NOMO-1 treated with dmso at 0.1 percent for 144 hours (cell line): ENCODE results near the gene TEKTIP1.
A peak's percentile ranks its signal among the peaks of the same experiment; 100 is the strongest.
"Not testable (repeated sequence)": the region's sequence is repeated elsewhere in the genome, so short reads cannot be mapped to it uniquely, and the experiment has no call there.

ENCODE experiments used
- DNase-seq: peaks from one replicate; lab custom pipeline; 2025; ENCODE audit not compliant: unreplicated experiment; lab: John Stamatoyannopoulos, UW

The TEKTIP1 gene

DNA sequence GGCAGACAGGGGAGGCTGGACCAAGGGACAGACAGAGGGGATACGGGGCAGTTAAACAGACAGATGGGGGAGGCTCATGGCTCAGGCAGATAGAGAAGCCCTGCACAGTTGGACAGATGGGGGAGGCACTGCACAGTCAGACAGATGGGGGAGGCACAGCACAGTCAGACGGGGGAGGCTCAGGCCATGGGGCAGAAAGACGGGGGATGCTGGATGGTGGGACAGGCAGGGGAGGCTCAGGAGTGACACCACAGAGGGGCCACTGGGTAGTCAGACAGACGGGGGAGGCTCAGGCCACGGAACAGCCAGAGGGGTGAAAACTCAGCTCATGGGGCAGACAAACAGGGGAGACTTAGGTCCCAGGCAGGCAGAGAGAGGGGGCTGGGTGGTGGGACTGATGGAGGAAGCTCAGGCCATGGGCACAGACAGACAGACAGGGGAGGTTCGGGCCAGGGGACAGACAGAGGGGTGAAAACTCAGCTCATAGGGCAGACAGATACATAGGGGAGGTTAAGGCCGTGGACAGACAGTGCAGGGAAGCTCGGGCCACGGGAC, 17.5 kb downstream of the TEKTIP1 start:
- no peak for DNase-seq

DNA sequence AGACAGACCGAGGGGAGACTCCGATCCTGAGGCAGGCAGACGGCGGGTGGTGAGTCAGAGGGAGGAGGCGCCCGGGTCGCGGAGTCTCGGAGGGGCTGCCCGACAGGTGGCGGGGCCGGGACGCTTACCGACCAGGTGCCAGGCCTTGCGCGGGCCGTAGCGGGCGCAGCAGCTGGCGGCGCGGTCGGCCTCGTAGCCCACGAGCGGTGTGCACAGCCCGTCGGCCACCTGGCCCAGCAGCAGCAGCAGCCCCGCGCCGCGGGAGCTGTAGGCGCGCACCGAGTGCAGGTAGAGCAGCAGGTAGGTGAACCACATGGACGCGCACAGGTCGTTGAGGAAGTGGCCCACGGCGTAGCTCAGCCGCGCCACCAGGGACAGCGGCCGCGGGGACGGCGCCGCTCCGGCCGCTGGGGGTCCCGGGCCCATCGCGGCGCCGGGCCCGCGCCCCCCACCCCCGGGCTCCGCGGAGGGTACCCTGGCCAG, 18.0 kb downstream of the TEKTIP1 start:
- no peak for DNase-seq

DNA sequence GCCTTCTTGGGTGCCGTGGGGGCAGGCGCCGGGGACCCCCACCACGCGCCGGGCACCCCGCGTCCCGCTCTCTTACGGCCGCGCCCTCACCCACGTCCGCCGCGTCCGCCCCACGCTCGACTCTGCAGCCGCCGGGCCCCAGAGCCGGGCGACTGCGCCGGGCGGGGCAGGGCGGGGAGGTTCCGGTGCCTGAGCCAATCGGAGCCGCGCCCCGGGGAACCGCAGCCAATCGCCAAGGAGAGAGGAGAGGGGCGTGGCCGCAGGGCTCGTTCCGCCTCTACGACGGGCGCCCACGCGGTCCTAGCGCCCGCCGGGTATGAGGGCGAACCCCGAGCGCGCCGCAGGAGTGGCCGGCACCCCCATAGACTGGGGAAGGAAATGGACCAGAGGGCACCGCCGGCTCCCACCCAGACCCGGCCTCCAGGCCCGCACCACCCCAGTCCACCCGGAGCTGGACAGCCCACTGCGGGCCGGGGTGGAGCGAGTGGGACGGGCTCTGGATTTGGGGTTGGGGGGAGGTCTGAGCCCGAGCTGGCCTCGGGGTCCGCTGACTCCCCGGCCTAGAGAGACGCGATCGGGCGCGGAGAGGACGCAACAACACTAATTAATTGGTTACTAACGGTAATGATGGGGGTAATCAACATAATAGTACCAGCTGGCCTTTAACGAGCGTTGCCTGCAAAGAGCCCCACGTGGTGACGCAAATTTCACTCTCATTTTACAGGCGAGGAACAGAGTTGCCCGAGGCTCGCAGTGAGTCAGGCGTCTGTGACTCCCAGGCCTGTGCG, 18.7 kb downstream of the TEKTIP1 start, which contains the start of gene MFSD12:
MFSD12 (minus strand) TSS at position 126 of the 788 bp plus-strand sequence. CDS start 183 bp downstream, outside the sequence.
- DNase-seq: peak; percentile 92

GRCh38 chr19:3563709-3564524, 24.9 kb downstream of the TEKTIP1 start:
- no peak for DNase-seq

DNA sequence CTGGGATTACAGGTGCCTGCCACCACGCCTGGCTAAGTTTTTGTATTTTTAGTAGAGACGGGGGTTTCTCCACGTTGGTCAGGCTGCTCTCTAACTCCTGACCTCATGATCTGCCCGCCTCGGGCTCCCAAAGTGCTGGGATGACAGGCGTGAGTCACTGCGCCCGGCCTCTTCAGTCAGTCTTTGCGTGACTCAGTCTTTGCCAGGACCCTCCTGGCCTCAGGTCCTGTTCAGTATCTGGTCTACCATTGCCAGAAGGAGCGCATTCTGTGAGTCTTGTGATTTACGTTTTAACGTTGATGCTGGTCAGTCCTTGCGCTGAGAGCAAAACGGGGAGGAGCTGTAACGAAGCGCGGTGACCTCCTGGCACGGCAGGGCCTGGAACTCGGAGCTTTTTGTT, 26.2 kb downstream of the TEKTIP1 start:
- DNase-seq: no peak

- DNase-seq: not testable (repeated sequence)
These were observed 31.1 kb downstream of the TEKTIP1 start for GRCh38 chr19:3570042-3570441.

DNA sequence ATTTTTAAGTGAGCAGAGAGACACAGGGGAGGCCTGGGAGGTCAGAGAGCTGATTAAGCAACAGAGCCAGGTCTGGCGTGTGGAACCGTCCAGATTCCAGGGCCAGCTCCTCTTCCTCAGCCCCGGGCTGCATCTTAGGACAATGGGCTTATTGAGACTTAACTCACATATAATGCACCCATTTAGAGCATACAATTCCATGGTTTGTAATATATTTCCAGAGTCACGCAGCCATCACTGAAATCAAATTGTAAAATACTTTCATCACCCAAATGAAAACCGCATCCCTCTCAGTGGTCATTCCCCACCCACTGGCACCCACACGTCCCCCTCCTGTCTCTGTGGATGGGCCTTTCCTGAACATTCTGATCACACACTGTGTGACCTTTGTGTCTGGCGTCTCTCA, 31.6 kb downstream of the TEKTIP1 start:
- DNase-seq: no peak

DNA sequence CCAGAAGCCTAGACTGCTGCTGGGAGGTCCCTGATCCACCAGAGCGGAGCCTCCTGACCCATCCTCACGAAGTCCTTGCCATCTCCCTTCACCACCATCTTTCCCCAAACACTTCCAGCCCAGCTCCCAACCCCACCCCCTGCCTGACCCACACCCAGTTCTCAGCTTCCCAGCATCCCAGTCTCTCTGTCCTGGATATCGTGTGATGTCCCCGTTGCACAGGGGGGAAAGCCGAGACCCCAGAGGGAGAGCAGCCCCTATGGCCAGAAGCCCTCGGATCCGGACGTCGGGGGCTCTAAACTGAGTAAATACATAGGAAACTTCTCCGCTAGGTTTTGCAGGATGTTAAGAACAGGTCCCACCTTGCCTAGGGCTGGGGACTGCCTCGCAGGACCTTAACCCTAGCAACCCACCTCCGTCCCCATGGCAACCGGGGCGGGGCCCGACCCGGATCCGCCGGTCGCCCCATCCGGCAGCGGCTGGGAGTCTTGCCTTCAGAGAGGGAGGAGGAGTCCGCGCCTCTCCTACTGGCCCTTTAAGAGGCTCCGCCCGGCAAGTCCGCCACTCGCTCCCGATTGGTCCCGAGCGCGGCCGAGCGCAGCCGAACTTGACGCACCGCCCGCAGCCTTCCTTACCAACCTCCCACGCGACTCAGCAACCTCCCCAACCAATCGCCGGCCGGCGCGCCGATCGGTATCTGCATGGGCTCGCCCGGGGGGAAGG, 33.3 kb downstream of the TEKTIP1 start:
- DNase-seq: peak; percentile 99

DNA sequence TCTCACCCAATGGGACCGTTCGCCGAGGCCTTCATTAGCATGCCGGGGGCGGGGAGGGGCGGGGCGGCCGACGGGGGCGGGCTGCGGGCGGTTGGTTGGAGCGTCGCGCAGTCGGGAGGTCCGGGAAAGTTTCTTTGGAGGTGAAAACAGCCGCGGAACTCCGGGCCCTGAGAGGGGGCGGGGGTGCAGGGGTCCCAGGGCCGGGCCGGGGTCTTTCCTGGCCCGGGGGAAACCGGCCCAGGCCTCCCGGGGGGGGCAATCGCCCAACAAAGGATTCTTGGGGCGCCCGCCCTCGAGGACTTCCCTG, 33.8 kb downstream of the TEKTIP1 start, which contains the start of gene HMG20B:
HMG20B (plus strand) TSS at position 90 of the 307 bp plus-strand sequence. CDS start 366 bp downstream, outside the sequence.
- no peak for DNase-seq

DNA sequence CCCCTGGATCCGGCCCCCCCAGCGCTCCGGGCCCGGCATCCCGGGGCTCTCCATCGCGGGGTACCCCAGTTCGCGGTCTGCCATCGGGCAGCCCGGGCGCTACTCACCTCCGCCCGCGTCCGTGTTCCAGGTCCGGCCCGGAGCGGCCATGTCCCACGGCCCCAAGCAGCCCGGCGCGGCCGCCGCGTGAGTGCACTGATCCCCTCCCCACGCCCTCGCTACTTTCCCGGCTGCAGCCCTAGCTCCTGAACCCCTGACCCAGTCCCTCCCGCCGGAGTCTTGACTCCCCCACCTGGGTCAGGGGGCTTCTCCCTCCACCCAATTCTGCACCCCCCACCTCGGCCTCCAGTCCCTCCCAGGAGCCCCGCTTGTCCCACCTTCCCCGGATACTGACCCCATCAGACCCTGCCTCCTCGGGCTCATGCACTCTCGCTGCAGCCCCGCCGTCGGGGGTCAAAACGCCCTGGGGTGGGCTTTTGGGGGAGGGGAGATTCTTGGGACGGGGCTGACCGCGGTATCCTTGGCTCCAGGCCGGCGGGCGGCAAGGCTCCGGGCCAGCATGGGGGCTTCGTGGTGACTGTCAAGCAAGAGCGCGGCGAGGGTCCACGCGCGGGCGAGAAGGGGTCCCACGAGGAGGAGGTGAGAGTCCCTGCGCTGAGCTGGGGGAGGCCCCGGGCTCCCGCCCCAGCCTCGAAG, 34.3 kb downstream of the TEKTIP1 start:
- no peak for DNase-seq

DNA sequence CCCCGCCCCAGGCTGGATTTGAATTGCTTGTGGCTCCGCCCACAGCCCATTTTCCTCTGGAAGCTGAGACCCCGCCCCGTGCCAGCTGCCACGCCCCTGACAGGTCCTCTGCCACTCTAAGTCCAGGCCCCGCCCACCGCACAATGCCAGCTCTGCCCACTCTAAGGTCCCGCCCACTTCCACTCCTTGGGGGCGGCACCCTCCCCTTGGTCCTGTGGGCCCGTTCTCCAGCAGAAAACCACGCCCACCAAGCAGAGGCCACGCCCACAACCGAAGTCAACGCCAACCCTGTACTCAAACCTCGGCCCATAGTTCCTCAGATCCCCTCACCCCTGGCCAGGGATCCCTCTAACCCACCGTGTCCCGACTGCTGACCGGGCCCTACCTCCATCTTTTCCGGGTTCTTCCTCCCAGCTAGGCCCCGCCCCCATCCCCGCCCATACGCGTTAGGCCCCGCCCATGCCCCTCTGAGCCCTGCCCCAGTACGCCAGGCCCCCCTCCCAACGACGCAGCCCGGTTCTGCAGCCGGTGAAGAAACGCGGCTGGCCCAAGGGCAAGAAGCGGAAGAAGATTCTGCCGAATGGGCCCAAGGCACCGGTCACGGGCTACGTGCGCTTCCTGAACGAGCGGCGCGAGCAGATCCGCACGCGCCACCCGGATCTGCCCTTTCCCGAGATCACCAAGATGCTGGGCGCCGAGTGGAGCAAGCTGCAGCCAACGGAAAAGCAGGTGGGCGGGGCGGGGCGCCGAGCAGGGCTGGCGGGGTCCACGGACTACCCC, 35.1 kb downstream of the TEKTIP1 start:
- peak; percentile 88 for DNase-seq

DNA sequence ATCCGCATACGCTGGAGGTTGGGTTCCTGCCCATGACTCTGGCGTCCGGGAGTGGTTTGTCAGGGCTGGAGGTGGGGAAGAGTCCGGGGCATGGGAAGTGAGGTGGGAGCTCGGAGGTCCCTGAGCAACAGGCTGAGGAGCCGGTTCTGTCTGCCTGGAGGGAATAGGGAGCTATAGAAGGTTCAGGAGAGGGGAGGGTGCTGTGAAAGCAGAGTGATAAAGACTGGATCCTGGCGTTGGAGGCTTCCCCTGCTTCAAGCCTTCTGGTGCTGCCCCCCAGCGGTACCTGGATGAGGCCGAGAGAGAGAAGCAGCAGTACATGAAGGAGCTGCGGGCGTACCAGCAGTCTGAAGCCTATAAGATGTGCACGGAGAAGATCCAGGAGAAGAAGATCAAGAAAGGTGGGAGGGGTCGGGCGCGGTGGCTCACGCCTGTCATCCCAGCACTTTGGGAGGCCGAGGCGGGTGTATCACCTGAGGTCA, 36.3 kb downstream of the TEKTIP1 start:
- no peak for DNase-seq

DNA sequence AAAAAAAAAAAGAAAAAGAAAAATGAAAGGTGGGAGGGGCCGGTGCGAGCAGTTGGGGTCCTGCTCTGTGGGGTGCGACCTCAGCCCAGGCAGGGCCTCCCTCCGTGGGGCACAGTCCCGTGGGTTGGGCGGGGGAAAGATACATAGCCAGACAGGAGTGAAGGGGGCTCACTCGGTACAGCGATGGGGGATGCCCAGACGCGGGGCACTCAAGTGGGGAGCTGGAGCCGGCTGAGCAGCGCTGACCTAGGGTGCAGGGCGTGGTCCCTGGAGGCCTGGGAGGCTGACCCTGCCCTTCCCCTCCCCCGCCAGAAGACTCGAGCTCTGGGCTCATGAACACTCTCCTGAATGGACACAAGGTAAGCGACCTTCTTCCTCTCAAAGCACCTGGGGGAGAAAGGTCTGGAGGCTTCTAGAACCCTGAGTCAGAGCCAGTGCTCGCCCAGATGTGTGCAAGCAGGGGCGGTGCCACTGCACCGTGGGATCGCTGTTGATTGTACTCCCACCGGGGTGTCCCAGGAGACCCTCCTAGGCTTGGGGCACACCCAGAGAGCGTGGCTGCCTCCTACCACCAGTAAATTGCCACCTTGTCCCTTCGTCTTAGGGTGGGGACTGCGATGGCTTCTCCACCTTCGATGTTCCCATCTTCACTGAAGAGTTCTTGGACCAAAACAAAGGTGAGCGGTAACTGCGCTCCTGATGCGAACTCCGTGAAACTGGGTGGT, 37.1 kb downstream of the TEKTIP1 start:
- no peak for DNase-seq

- no peak for DNase-seq
These were observed 37.9 kb downstream of the TEKTIP1 start for GRCh38 chr19:3576696-3577443.

DNA sequence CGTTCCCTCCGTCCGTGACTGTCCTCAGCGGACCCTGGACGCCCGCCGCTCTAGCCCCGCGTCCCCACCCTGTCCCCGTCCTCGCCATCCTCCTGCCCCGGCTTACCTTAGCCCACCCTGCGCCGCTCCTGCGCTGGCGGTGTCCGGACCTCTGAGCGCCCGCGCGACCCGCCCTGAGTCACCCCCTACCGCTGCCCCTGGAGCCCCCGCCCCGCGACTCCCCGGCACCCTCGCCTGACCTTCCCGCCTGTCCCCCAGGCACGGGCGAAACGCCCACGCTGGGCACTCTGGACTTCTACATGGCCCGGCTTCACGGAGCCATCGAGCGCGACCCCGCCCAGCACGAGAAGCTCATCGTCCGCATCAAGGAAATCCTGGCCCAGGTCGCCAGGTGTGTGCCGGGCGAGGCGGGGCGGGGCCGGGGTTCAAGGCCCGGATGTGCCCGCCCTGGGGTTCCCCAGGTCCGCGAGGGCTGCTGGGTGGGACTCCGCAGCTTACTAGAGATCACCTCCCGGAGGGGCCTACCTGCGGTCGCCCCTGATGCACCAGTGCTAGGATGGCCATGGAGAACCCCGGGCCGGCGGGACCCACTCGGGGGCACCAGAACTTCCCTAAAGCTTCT, 38.9 kb downstream of the TEKTIP1 start:
- no peak for DNase-seq

- no peak for DNase-seq
These were observed 39.4 kb downstream of the TEKTIP1 start for GRCh38 chr19:3578390-3578789.

DNA sequence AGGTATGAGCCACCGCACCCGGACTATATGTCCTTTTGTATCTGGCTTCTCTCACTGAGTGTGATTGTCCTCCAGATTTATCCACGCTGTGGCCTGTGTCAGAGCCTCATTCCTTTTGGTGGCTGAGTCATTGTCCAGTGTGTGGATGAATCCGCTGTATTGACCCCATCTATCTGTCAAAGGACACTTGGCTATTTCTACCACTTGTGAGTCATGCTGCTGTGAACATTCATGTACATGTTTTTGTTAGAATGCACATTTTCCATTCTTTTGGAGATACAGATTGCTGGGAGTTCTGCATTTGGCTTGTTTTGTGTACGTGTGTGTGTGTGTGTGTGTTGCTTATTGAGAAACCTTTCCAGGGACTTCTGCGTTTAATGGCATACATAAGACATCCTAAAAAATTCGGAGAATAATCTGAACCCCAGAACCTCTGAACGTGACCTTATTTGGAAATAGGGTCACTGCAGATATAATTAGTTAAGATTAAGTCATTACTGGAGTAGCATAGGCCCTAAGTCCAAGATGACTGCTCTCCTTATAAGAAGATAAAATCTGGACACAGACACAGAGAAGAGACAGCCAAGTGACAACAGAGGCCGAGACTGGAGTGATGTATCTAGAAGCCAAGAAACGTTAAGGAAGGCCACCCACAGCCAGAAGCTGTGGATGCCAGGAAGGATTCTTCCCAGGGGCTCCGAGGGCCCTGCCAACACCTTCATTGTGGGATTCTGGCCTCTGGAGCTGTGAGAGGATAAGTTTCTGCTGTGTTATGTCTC, 41.4 kb downstream of the TEKTIP1 start:
- no peak for DNase-seq
